Jurkat, Clone E6-1 (cell line): Measurements from ENCODE around the gene C3orf18.
"Not testable (repeated sequence)": the region's sequence is repeated elsewhere in the genome, so short reads cannot be mapped to it uniquely, and the experiment has no call there.

ENCODE experiments used
- DNase-seq: peaks from one replicate; pipeline ENCODE4 v3.0.0-alpha.2; 2011; ENCODE audit warnings: low read depth, low spot score
- H3K4me3 ChIP-seq: 2 replicates; pipeline ENCODE4 v1.5.1; 2011; ENCODE audit warnings: mild to moderate bottlenecking, low read length, control low read depth, moderate library complexity

C3orf18 gene

GRCh38 chr3:50533316-50533715, 34.2 kb downstream of the C3orf18 start:
- DNase-seq: no peak

GRCh38 chr3:50532062-50532705, 35.4 kb downstream of the C3orf18 start:
- H3K4me3 ChIP-seq: no peak overlapping the region
- DNase-seq: no peak

More at GRCh38 chr3:50533316-50533715, 34.2 kb downstream of the C3orf18 start:
- no peak overlapping the region for H3K4me3 ChIP-seq

- DNase-seq: no peak
These were observed 36.3 kb downstream of the C3orf18 start for GRCh38 chr3:50531201-50531600.

GRCh38 chr3:50530001-50530970, 37.3 kb downstream of the C3orf18 start:
- no peak overlapping the region for H3K4me3 ChIP-seq
- no peak for DNase-seq

More at GRCh38 chr3:50531201-50531600, 36.3 kb downstream of the C3orf18 start:
- H3K4me3 ChIP-seq: no peak overlapping the region

- H3K4me3 ChIP-seq: no peak overlapping the region
- peak; percentile 57 for DNase-seq
These were observed 41.6 kb downstream of the C3orf18 start for GRCh38 chr3:50525987-50526386.

GRCh38 chr3:50525191-50525910, 42.2 kb downstream of the C3orf18 start:
- no peak for DNase-seq
- no peak overlapping the region for H3K4me3 ChIP-seq

- no peak overlapping the region for H3K4me3 ChIP-seq
- DNase-seq: no peak
These were observed 42.8 kb downstream of the C3orf18 start for GRCh38 chr3:50524746-50525145.

- no peak for DNase-seq
- no peak overlapping the region for H3K4me3 ChIP-seq
These were observed 44.2 kb downstream of the C3orf18 start for GRCh38 chr3:50523279-50523811.

GRCh38 chr3:50521572-50521971, 46.0 kb downstream of the C3orf18 start:
- no peak overlapping the region for H3K4me3 ChIP-seq
- DNase-seq: no peak

- H3K4me3 ChIP-seq: no peak overlapping the region
- no peak for DNase-seq
These were observed 46.7 kb downstream of the C3orf18 start for GRCh38 chr3:50520849-50521248.

- no peak overlapping the region for H3K4me3 ChIP-seq
- peak; percentile 47 for DNase-seq
These were observed 48.0 kb downstream of the C3orf18 start for GRCh38 chr3:50519471-50520089.

GRCh38 chr3:50518436-50518835, 49.1 kb downstream of the C3orf18 start:
- DNase-seq: no peak
- H3K4me3 ChIP-seq: no peak overlapping the region

- no peak for DNase-seq
- no peak overlapping the region for H3K4me3 ChIP-seq
These were observed 49.8 kb downstream of the C3orf18 start for GRCh38 chr3:50517721-50518206.

- no peak overlapping the region for H3K4me3 ChIP-seq
These were observed 51.1 kb downstream of the C3orf18 start for GRCh38 chr3:50516440-50516871.

GRCh38 chr3:50515565-50516439, 51.7 kb downstream of the C3orf18 start:
- no peak overlapping the region for H3K4me3 ChIP-seq
- no peak for DNase-seq

More at GRCh38 chr3:50516440-50516871, 51.1 kb downstream of the C3orf18 start:
- no peak for DNase-seq

- not testable (repeated sequence) for H3K4me3 ChIP-seq, DNase-seq
These were observed 54.6 kb downstream of the C3orf18 start for GRCh38 chr3:50512908-50513307.

- DNase-seq: no peak
- no peak overlapping the region for H3K4me3 ChIP-seq
These were observed 55.4 kb downstream of the C3orf18 start for GRCh38 chr3:50512131-50512530.

GRCh38 chr3:50510325-50510724, 57.2 kb downstream of the C3orf18 start:
- H3K4me3 ChIP-seq: no peak overlapping the region
- DNase-seq: no peak
